Suppressor macrophage treated with lipopolysaccharide for 4 hours (primary cell): ENCODE data around the gene RTN4RL1.

Experiments
- DNase-seq: peaks from one replicate; pipeline ENCODE4 v3.0.0-alpha.2; 2020

RTN4RL1 gene

GRCh38 chr17:2043785-2044184, 18.7 kb upstream of the RTN4RL1 start:
- DNase-seq = no peak

GRCh38 chr17:2042933-2043332, 17.8 kb upstream of the RTN4RL1 start:
- no peak for DNase-seq

- DNase-seq = no peak
Observed at GRCh38 chr17:2042390-2042847, 17.3 kb upstream of the RTN4RL1 start.

GRCh38 chr17:2041561-2042389, 16.6 kb upstream of the RTN4RL1 start, which contains the start of gene OVCA2:
TSS of gene OVCA2 (plus strand) at chr17:2042022. CDS start at chr17:2042048, 26 bp downstream.
- peak; percentile 96 for DNase-seq

- no peak for DNase-seq
Observed at GRCh38 chr17:2040942-2041560, 15.9 kb upstream of the RTN4RL1 start.

GRCh38 chr17:2040219-2040827, 15.2 kb upstream of the RTN4RL1 start:
- DNase-seq = no peak

GRCh38 chr17:2037155-2037554, 12.0 kb upstream of the RTN4RL1 start:
- DNase-seq = no peak

GRCh38 chr17:2035541-2036488, 10.7 kb upstream of the RTN4RL1 start:
- DNase-seq = no peak

- DNase-seq = no peak
Observed at GRCh38 chr17:2034806-2035540, 9.8 kb upstream of the RTN4RL1 start.

GRCh38 chr17:2034157-2034556, 9.0 kb upstream of the RTN4RL1 start:
- no peak for DNase-seq

- DNase-seq = no peak
Observed at GRCh38 chr17:2033153-2033552, 8.0 kb upstream of the RTN4RL1 start.

GRCh38 chr17:2030779-2031163, 5.6 kb upstream of the RTN4RL1 start:
- DNase-seq = no peak

- peak; percentile 90 for DNase-seq
Observed at GRCh38 chr17:2029911-2030778, 5.0 kb upstream of the RTN4RL1 start, which contains the start of gene DPH1. TSS of gene DPH1 (plus strand) at chr17:2030153. CDS start at chr17:2030170, 17 bp downstream.

GRCh38 chr17:2028737-2029136, 3.6 kb upstream of the RTN4RL1 start:
- no peak for DNase-seq

GRCh38 chr17:2028234-2028614, 3.1 kb upstream of the RTN4RL1 start:
- DNase-seq = no peak

- no peak for DNase-seq
Observed at GRCh38 chr17:2027528-2028233, 2.5 kb upstream of the RTN4RL1 start.

- peak; percentile 70 for DNase-seq
Observed at GRCh38 chr17:2025622-2026309, 632 bp upstream of the RTN4RL1 start.

- no peak for DNase-seq
Observed at GRCh38 chr17:2024572-2025219, 438 bp downstream of the RTN4RL1 start.
